NT2/D1 (cell line): ENCODE results near the gene CD44.
A peak's percentile ranks its signal among the peaks of the same experiment; 100 is the strongest.

ENCODE experiments used
- DNase-seq: peaks from one replicate; pipeline ENCODE4 v3.0.0-alpha.2; 2011; ENCODE audit warnings: low read depth, low spot score
- H3K27me3 ChIP-seq: 2 replicates; pipeline ENCODE4 v1.6.0; 2011; ENCODE audit warnings: mild to moderate bottlenecking; ENCODE audit not compliant: insufficient read length, insufficient read depth
- H3K36me3 ChIP-seq: 2 replicates; pipeline ENCODE4 v1.6.1; 2011; ENCODE audit warnings: mild to moderate bottlenecking, low read length, mixed read lengths; ENCODE audit not compliant: insufficient read depth, insufficient read length
- H3K4me1 ChIP-seq: 2 replicates; pipeline ENCODE4 v1.5.1; 2011; ENCODE audit not compliant: insufficient read depth, insufficient read length
- H3K4me3 ChIP-seq: 2 replicates; pipeline ENCODE4 v1.5.1; 2011; ENCODE audit warnings: low read depth; ENCODE audit not compliant: insufficient read length
- H3K9ac ChIP-seq: 2 replicates; pipeline ENCODE4 v1.6.0; 2011; ENCODE audit warnings: low read depth; ENCODE audit not compliant: insufficient read length
- H3K9me3 ChIP-seq: 2 replicates; pipeline ENCODE4 v1.5.1; 2011; ENCODE audit warnings: mild to moderate bottlenecking, low read length; ENCODE audit not compliant: insufficient read depth
- SUZ12 ChIP-seq: IDR thresholded peaks from 2 replicates; pipeline ENCODE4 v1.6.1; 2011; ENCODE audit not compliant: insufficient read length, insufficient read depth; ENCODE audit errors: extremely low read depth
- YY1 ChIP-seq: IDR thresholded peaks from 2 replicates; pipeline ENCODE4 v1.6.1; 2011; ENCODE audit not compliant: insufficient read length, insufficient read depth
- ZNF274 ChIP-seq: IDR thresholded peaks from 2 replicates; pipeline ENCODE4 v1.6.1; 2011; ENCODE audit warnings: mild to moderate bottlenecking, low read depth, low read length

CD44 gene

DNA sequence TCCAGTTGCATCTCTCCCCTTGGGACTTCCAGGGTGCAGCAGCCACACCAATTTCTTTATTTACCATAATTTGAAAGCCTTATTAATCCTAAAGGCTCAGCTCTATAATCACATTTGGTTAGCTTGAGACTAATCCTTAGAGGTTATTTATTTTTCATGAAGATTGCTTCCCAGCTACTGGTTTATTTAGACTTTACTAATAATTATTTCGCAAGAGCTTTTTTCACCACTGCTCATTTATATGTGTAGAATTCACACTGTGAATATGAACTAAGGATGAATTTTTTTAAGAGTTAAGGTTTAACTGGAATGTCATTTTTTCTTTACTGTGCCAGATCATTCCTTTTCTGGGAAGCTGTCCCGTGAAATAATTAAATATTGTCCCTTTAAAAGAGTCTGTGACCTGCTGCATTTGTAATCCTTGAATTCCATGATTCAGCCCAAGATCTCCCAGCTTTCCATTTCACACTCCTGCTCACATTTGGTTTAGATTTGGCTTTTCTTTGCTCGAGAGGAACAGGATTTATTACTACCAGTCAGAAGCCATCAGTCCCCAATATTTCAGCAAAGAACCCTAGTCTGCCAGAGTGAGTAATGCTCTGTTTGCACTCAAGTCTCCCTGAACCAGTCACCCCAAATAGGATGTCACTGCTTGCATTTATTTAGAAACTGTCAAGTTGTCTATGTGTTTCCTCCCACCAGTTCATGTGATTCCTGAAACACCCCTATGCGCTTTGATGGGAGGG lies 4.4 kb upstream of the CD44 start:
- Histone ChIP-seq H3K4me3 (no peak overlapping the region), H3K4me1 (no peaks in the 10 kb centered on the region), H3K36me3 (no peaks in the 10 kb centered on the region), H3K9ac (no peak overlapping the region), H3K27me3 (peaks cover 29% of the 10 kb centered on the region), H3K9me3 (no peaks in the 10 kb centered on the region)
- TF ChIP-seq ZNF274: no peak
- TF ChIP-seq YY1: no peak
- no peak for TF ChIP-seq SUZ12
- no peak for DNase-seq

DNA sequence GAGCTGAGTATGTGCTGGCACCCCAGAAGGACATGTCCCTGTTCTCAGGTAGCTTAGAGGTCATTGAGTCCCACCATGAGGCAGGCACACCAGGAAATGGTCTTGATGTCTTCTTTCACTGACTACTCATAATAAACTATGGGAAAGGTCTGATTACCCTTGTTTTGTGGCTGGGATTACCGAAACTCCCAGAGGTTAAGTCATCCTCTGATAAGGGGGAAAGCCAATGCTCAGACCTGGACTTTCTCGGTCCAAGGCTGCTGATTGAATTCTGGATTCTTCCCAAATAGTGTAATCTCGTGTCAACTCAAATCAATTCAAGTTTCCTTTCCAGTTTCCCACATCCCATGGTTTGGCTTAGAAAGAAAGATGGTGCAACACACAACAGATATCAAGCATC lies 3.7 kb upstream of the CD44 start:
- no peak for DNase-seq
- Histone ChIP-seq H3K27me3 (peaks cover 30% of the 10 kb centered on the region), H3K4me1 (no peaks in the 10 kb centered on the region), H3K4me3 (no peak overlapping the region), H3K36me3 (peaks cover 2% of the 10 kb centered on the region), H3K9me3 (no peaks in the 10 kb centered on the region), H3K9ac (no peak overlapping the region)
- no peak for TF ChIP-seq ZNF274

DNA sequence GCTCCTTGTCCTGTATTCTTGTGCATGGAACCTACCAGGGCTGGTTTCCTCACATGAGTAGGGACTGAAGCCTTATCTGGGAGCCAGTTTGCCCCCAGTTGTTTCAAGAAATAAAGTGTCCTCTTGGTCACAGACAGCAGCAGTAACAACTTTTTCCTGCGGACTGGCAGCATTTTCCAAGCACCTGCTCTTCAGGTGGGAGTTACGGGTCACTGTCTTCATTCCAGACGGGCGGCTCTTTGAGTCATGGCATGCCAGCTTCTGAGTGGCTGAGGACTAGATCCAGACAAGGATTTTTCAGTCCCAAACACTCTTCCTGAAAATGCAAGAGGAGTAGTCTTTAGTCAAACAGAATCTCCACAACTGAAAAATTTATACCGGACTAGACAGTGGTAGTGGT lies 2.7 kb upstream of the CD44 start:
- TF ChIP-seq YY1 (no peak), SUZ12 (no peak), ZNF274 (no peak)
- no peak overlapping the region for H3K9ac ChIP-seq
- no peak overlapping the region for H3K4me3 ChIP-seq

DNA sequence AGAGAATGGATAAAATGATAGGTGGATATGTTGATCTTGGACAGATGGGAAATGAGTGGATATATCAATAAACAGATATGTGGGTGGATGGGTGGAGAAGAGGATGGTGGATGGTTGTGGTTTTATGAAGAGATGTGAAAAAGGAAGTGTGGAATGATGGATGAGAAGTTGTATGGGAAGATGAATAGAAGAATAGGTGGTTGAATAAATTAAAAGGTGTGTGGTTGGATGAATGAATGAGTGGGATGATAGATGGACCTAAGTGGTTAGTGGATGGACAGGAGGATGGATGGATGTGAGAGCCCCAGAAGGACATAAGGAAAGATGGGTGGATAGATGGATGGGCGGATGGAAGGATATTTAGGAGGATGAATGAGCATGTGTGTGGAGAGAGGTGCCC lies 913 bp upstream of the CD44 start:
- Histone ChIP-seq H3K4me1 (no peaks in the 10 kb centered on the region), H3K9me3 (no peaks in the 10 kb centered on the region), H3K9ac (peak overlapping the region; percentile 77), H3K4me3 (peak overlapping the region; percentile 76), H3K27me3 (peaks cover 30% of the 10 kb centered on the region), H3K36me3 (peaks cover 17% of the 10 kb centered on the region)
- TF ChIP-seq SUZ12 (no peak), YY1 (no peak), ZNF274 (no peak)
- DNase-seq: no peak

More for the DNA sequence above, 2.7 kb upstream of the CD44 start:
- Histone ChIP-seq H3K36me3 (peaks cover 5% of the 10 kb centered on the region), H3K4me1 (no peaks in the 10 kb centered on the region), H3K9me3 (no peaks in the 10 kb centered on the region), H3K27me3 (peaks cover 30% of the 10 kb centered on the region)
- DNase-seq: no peak

DNA sequence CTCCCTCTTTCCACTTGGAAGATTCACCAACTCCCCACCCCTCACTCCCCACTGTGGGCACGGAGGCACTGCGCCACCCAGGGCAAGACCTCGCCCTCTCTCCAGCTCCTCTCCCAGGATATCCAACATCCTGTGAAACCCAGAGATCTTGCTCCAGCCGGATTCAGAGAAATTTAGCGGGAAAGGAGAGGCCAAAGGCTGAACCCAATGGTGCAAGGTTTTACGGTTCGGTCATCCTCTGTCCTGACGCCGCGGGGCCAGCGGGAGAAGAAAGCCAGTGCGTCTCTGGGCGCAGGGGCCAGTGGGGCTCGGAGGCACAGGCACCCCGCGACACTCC lies 397 bp upstream of the CD44 start:
- TF ChIP-seq YY1 (no peak), SUZ12 (no peak), ZNF274 (no peak)
- Histone ChIP-seq H3K36me3 (peaks cover 22% of the 10 kb centered on the region), H3K27me3 (peaks cover 30% of the 10 kb centered on the region), H3K9ac (peak overlapping the region; percentile 77), H3K4me1 (no peaks in the 10 kb centered on the region), H3K4me3 (peak overlapping the region; percentile 76), H3K9me3 (no peaks in the 10 kb centered on the region)
- no peak for DNase-seq

DNA sequence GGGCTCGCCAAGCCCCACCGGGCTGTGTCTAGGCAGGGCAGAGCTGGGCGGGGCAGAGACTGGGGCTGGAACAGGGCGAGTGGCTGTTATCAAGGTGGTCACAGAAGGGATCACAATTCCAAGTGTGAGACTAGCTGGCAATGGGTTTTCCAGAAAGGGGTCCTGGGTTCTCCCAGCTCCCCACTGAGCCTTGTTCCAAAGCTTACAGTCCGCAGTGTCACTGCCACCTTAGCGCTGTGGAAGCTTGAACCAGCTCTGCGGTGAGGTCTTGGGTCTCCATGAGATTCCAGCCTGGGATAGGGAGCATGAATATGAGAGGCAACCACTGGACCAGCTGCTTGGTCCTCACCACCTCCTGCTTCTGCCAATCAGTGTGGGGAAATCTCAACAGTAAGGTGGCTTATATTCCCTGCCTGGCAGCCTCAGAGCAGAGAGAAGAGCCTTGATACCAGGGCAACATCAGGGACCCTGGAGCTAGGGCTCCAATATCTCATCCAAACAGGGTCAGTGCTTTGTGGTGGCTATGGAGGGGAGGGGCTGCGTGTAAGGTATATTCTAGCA lies 831 bp downstream of the CD44 start:
- Histone ChIP-seq H3K9me3 (no peaks in the 10 kb centered on the region), H3K9ac (peak overlapping the region; percentile 77), H3K4me1 (no peaks in the 10 kb centered on the region), H3K27me3 (peaks cover 30% of the 10 kb centered on the region), H3K36me3 (peaks cover 28% of the 10 kb centered on the region), H3K4me3 (peak overlapping the region; percentile 76)
- TF ChIP-seq SUZ12 (no peak), ZNF274 (no peak), YY1 (no peak)
- no peak for DNase-seq

DNA sequence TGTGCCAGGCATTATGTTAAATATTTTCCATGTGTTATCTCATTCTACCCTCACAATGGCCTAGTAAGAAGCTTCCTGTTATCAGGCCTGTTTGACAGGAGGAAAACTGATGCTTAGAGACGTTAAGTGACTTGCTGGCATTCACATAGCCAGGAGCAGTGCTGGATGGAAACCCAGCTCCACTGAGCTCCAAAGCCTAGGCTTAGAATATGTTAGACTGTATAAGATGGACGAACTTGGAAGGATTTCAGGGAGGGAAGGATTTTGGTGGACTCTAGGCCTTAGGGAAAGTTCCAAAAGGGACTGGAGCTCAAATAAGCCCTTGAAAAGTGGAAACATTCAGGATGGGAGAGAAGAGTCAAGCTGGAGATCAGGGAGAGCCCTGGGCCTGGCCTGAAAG lies 2.1 kb downstream of the CD44 start:
- Histone ChIP-seq H3K9me3 (no peaks in the 10 kb centered on the region), H3K27me3 (peaks cover 30% of the 10 kb centered on the region), H3K4me3 (no peak overlapping the region), H3K9ac (no peak overlapping the region), H3K4me1 (no peaks in the 10 kb centered on the region), H3K36me3 (peaks cover 36% of the 10 kb centered on the region)
- no peak for DNase-seq
- TF ChIP-seq ZNF274 (no peak), SUZ12 (no peak), YY1 (no peak)

DNA sequence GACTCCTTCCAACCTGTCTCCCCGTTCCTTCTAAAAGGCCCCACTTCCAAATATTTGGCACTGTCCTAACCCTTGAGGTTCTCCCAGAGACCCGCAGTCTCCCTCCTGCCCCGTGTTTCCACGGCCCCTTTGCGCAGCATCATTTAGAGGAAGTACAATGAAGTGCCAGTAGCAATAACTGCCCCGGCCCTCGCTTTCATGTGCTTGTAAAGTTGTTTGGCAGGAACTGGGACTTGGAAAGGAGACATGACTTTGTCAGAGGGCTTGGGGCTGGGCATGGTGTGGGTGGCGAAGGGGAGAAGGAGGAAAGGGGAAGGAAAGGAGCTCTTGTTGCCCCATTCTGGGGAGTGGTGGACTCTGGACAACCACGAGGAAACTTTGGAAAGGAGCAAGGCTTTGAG lies 2.6 kb downstream of the CD44 start:
- Histone ChIP-seq H3K36me3 (peaks cover 36% of the 10 kb centered on the region), H3K9me3 (no peaks in the 10 kb centered on the region), H3K4me1 (no peaks in the 10 kb centered on the region), H3K4me3 (no peak overlapping the region), H3K9ac (no peak overlapping the region), H3K27me3 (peaks cover 30% of the 10 kb centered on the region)
- DNase-seq: no peak
- no peak for TF ChIP-seq YY1
- TF ChIP-seq ZNF274: no peak
- no peak for TF ChIP-seq SUZ12
